Smooth muscle cell (in vitro differentiated cells): ENCODE measurements around the gene SHC1. TPM values are rescaled to one million over a fixed set of nuclear protein-coding genes. Genes with fewer than 3 reads are reported as not detected.

Experiments
- DNase-seq: peaks from one replicate; lab custom pipeline; 2025; ENCODE audit not compliant: unreplicated experiment; lab: John Stamatoyannopoulos, UW
- H2AFZ ChIP-seq: fragments of 200-600 bp; sonication (generic); 2 replicates; pipeline ENCODE4 v1.6.0; 2016; ENCODE audit warnings: antibody characterized with exemption, low read depth, mild to moderate bottlenecking
- H3F3A ChIP-seq: fragments of 200-600 bp; sonication (generic); 2 replicates; pipeline ENCODE4 v1.6.0; 2017; ENCODE audit warnings: antibody characterized with exemption, low read depth
- H3K27ac ChIP-seq: fragments of 200-600 bp; sonication (generic); 2 replicates; pipeline ENCODE4 v1.5.1; 2016; ENCODE audit warnings: low read depth, mild to moderate bottlenecking
- H3K27me3 ChIP-seq: fragments of 200-600 bp; sonication (generic); 2 replicates; pipeline ENCODE4 v1.6.1; 2016; ENCODE audit warnings: low read depth, mild to moderate bottlenecking
- H3K36me3 ChIP-seq: fragments of 200-600 bp; sonication (generic); 2 replicates; pipeline ENCODE4 v1.5.1; 2016; ENCODE audit warnings: low read depth
- H3K4me1 ChIP-seq: fragments of 200-600 bp; sonication (generic); 2 replicates; pipeline ENCODE4 v1.5.1; 2016; ENCODE audit warnings: low read depth
- H3K4me2 ChIP-seq: fragments of 200-600 bp; sonication (generic); 2 replicates; pipeline ENCODE4 v1.6.0; 2016; ENCODE audit warnings: mild to moderate bottlenecking
- H3K4me3 ChIP-seq: fragments of 200-600 bp; sonication (generic); 2 replicates; pipeline ENCODE4 v1.5.1; 2016; ENCODE audit warnings: mild to moderate bottlenecking
- H3K79me2 ChIP-seq: fragments of 200-600 bp; sonication (generic); 2 replicates; pipeline ENCODE4 v1.6.0; 2016; ENCODE audit warnings: low read depth, mild to moderate bottlenecking
- H3K9ac ChIP-seq: fragments of 200-600 bp; sonication (generic); 2 replicates; pipeline ENCODE4 v1.6.0; 2016; ENCODE audit warnings: low read depth
- H3K9me3 ChIP-seq: fragments of 200-600 bp; sonication (generic); replicated peaks from 2 replicates; pipeline ENCODE4 v1.5.1; 2016; ENCODE audit warnings: low read depth
- H4K20me1 ChIP-seq: fragments of 200-600 bp; sonication (generic); 2 replicates; pipeline ENCODE4 v1.6.0; 2016; ENCODE audit warnings: low read depth
- CTCF ChIP-seq: fragments of 200-600 bp; sonication (generic); IDR thresholded peaks from 2 replicates; pipeline ENCODE4 v1.5.1; 2017; ENCODE audit warnings: borderline replicate concordance, mild to moderate bottlenecking, antibody characterized with exemption; ENCODE audit not compliant: insufficient read depth, poor library complexity, severe bottlenecking
- WGBS: methylation state at CpG from one replicate; pipeline ENCODE4 v1.1.7; 2016; ENCODE audit warnings: low lambda C conversion rate; 5-methylcytosine and 5-hydroxymethylcytosine counted together
- polyA plus RNA-seq: library from polyadenylated mRNA; unstranded; fragments of >200 nt; fragmentation: Nextera tagmentation; extraction: Ambion mirVana; gene quantifications from 2 replicates; pipeline ENCODE4 v1.2.1, GENCODE V29; 2016
- total RNA-seq: library from RNA; depleted of rRNA; stranded (reverse); fragments of >200 nt; gene quantifications from 2 replicates; pipeline ENCODE4 v1.2.3, GENCODE V29; 2014

The SHC1 gene
- total and polyA plus RNA-seq, 2 experiments from 2014 or later = 207 to 249 TPM

DNA sequence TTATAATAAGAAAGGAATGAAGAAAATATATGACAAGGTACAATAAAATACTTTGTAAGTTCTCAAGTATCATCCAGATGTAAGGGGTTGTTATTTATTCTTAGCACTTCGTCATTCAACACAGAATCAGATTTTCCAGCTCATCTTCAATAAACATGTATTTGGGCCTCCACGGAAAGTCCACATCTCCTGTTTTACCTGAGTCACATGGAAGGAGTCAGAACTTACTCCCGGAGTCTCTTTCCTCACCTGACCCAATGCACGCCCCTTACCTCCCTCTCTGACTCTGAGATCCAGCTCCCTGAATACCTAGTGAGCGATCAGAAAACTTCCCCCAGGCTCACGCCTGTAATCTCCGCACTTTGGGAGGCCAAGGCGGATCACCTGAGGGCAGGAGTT is 32.6 kb downstream of the SHC1 start:
- Histone ChIP-seq H4K20me1 (no peaks in the 10 kb centered on the region), H3K27me3 (no peaks in the 10 kb centered on the region), H3K4me1 (peaks cover 15% of the 10 kb centered on the region), H3K9me3 (no peaks in the 10 kb centered on the region), H3K9ac (peak overlapping the region; percentile 99), H2AFZ (no peak overlapping the region), H3K36me3 (no peaks in the 10 kb centered on the region), H3F3A (no peaks in the 10 kb centered on the region), H3K79me2 (no peaks in the 10 kb centered on the region), H3K4me2 (peak overlapping the region; percentile 82), H3K27ac (peak overlapping the region; percentile 96), H3K4me3 (peak overlapping the region; percentile 62)
- no peak for DNase-seq
- 90% methylated on average over 8 of the region's 8 CpGs for WGBS
- TF ChIP-seq CTCF = no peak

GRCh38 chr1:154937085-154937987 is 33.2 kb downstream of the SHC1 start:
- Histone ChIP-seq H4K20me1 (no peaks in the 10 kb centered on the region), H3K36me3 (no peaks in the 10 kb centered on the region), H3F3A (no peaks in the 10 kb centered on the region), H3K79me2 (no peaks in the 10 kb centered on the region), H3K9ac (peak overlapping the region; percentile 99), H3K4me3 (peak overlapping the region; percentile 62), H3K4me1 (peaks cover 15% of the 10 kb centered on the region), H3K27ac (peak overlapping the region; percentile 96), H3K4me2 (peak overlapping the region; percentile 82), H3K27me3 (no peaks in the 10 kb centered on the region), H2AFZ (peak overlapping the region; percentile 78), H3K9me3 (no peaks in the 10 kb centered on the region)
- 2% methylated on average over 36 of the region's 36 CpGs for WGBS
- DNase-seq = peak; percentile 94
- TF ChIP-seq CTCF = peak; percentile 6

- peaks cover 15% of the 10 kb centered on the region for H3K4me1 ChIP-seq
- H3K79me2 ChIP-seq = no peaks in the 10 kb centered on the region
- H3K27me3 ChIP-seq = no peaks in the 10 kb centered on the region
- H3F3A ChIP-seq = no peaks in the 10 kb centered on the region
- peak; percentile 9 for TF ChIP-seq CTCF
- H3K9ac ChIP-seq = peak within 1 kb of the TSS; percentile 99
- peak within 1 kb of the TSS; percentile 78 for H2AFZ ChIP-seq
- H3K4me2 ChIP-seq = peak within 1 kb of the TSS; percentile 82
- no peaks in the 10 kb centered on the region for H4K20me1 ChIP-seq
- WGBS = under 1% methylated on average over 44 of the region's 45 CpGs
- peak within 1 kb of the TSS; percentile 62 for H3K4me3 ChIP-seq
- H3K36me3 ChIP-seq = no peaks in the 10 kb centered on the region
- peak within 1 kb of the TSS; percentile 96 for H3K27ac ChIP-seq
- no peaks in the 10 kb centered on the region for H3K9me3 ChIP-seq
- DNase-seq = peak; percentile 94
Measured at GRCh38 chr1:154936555-154937084, 33.9 kb downstream of the SHC1 start, which contains the start of gene PMVK. PMVK (minus strand) TSS chr1:154936719; CDS start chr1:154936685, 34 bp downstream.
